AG08395 (cell line): Measurements from ENCODE around the gene PAH.

Source experiments
- DNase-seq: peaks from one replicate; pipeline ENCODE4 v3.0.0; 2012; ENCODE audit warnings: mixed read lengths, low spot score

The PAH gene

DNA sequence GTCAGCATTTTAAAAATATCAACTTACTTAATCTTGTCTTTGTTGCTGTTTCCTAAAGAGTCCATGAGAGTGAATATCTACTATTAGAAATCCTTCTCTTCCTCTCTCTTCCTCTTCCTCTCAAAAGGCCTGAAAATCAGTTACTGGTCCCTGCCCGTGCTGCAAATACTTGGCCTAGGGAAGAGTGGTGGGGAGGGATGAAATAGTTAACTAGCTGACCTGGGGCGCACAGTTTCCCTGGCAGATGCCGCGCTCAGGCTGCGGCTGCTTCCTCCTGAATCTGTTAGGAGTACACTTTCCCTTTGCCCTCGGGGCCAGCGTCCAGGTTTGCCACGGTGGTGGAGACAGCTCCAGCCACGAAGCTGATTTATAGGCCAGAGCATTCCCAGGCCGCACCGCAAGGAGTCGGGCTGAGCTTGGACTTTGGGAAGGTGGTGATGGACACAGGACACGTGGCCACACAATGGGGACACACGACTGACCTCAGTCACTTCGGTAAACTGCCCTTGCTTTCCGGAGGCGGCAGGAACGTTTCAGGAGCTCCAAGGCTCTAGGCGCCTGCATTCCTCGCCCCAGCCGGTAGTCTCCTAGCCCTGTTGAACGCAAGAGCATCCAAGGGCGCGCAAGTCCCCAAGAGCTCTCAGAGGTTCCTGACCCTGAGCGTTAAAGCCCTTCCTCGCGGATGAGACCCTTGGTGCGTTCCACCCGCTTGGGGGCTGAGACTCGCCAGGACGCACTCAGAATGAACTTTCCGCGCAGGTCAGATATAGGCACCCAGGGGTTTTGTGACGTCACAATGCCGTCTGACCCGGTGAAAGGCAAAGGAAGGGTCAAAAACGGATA lies 33.3 kb upstream of the PAH start:
- DNase-seq: no peak

DNA sequence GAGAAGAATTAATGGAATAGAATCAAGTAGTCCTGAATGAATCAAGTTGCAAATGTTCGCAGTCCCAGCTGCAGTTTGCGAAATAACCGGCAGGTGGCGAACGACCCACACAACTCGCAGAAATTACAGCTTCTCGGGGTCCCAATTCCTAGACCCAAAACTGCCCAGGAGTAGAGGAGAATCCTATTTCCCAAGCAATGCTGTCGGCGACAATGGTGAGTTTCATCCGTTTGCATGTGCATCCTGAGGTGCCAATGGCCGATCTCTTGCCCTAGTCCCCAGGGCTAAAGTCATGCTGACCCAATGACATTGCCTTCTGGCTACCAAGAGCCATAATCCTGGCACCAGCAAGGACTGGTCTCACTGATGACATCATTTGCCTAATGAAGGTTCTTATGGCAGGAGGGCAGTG lies 31.9 kb upstream of the PAH start:
- peak; percentile 54 for DNase-seq

DNA sequence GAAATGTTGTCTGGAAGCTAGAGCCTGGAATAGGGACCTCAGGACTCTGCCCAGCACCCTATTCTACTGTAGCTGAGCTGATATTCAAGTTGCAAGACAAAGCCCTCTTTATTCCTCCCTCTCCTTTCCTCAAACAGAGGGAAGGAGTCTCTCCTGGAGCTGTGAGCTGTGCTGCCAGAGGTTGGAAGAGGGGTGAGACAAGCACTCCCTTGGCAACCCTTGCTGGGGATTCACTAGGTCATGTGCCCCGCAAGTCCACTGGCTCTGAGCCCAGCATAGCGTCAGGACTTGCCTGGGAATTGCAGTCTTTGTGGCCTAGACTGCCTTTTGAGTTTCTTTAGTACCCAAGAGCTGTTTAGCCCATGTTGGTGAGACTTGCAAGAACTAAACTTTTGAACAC lies 29.0 kb upstream of the PAH start:
- no peak for DNase-seq

DNA sequence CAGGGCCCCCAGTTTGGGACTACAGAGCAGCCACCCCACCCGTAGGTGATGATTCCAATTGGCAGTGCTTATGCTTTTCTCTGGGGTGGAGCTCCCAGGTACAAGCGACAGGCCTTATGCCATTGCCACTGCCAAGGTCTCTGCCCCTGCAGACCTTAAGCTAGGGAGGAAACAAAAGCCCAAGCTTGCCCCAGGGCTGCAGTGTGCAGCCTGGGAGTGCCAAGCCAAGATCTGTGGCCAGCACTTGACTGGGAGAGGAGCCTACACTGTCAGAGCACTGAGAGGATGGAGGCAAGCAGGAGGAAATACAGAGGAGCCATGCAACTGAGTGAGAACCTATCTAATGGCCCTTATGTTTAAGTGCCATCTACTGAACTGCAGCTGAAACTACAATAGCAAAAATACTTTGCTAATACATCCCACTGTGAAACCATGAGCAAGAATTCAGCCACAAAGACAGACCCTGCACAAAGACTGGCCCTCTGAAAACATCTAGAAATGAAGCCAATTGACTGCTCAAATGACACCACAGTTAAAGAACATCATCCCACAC lies 22.7 kb upstream of the PAH start:
- DNase-seq: no peak

DNA sequence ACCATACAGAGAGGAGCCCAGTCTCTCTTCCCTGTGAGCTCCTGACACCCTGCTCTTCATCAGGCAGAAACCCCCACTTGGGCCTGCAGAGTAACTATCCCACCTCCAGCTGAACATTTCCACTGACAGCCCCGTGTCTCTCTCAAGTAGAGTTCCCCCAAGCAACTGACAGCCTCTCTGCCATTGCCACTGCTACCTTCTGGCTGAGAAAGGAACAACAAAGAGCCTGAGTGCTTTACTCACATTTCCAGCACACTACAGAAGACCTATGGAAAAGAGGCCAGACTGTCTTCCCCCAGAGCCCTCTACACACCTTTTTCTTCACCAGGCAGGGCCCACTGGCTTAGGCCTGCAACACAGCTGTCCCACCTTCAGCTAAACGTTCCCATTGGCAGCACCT lies 22.0 kb upstream of the PAH start:
- no peak for DNase-seq

DNA sequence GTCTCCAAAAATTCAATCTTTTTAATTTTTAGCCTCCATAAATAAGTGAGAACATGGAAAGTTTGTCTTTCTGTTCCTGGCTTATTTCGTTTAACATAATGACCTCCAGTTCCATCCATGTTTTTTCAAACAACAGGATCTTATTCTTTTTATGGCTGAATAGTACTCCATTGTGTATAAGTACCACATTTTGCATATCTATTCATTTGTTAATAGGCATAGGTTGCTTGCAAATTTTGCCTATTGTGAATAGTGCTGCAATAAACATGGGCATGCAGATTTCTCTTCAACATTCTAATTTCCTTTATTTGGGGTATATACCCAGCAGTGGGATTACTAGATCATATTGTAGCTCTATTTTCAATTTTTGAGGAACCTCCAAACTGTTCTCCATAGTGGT lies 16.1 kb upstream of the PAH start:
- DNase-seq: no peak

DNA sequence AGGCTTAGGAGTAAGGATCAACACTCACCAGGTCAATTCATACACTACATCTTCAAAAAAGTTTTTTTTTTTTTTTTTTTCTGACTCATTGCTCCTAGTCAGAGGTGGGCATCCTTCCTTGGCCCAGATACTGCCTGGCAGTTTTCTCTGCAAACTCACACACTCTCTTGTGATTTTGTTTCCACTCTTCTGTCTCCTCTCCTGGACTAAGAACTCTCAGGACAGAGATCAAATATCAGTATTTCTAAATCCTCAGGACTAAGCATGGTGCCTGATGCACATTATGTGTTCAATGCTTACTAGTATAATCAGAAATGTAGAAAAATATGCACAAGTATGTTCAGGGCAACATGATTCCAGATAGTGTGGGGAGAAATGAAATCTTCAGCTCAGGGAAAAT lies 10.2 kb upstream of the PAH start:
- DNase-seq: no peak

DNA sequence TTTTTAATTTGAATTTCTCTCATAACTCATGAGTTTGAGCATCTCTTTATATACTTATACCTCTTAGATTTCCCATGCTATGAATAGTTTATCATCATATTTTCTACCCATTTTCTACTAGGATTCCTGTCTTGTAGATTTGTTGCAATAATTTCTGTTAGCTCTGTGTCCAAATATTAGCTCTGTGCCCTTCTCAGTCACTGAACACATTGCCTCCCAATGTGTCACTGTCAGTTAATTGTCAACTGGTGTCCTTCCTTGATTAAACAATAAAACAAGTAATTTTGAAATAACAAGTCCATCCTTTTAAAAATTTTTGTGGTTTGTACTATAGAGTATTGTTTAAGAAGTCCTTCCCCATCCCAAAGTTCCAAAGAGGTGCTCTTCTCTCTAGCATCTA lies 4.2 kb upstream of the PAH start:
- no peak for DNase-seq

DNA sequence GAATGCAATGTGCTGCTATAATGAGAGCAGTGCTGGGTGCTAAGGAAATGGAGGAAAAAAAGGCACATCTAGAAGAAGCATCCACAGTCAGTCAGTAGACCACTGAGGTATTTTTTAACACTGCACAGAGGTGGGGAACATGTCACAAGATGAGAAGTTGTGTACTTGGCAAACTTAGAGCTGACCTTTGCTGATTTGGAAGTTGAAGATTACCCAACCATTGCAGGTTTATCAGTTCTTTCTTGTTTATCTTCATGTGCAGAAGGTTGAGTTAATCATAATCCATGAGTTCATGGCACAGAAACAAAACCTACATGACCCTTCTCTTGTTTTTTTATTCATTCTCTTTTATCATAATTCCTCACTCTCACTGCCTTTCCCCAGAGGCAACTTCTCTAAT lies 3.2 kb upstream of the PAH start:
- no peak for DNase-seq

DNA sequence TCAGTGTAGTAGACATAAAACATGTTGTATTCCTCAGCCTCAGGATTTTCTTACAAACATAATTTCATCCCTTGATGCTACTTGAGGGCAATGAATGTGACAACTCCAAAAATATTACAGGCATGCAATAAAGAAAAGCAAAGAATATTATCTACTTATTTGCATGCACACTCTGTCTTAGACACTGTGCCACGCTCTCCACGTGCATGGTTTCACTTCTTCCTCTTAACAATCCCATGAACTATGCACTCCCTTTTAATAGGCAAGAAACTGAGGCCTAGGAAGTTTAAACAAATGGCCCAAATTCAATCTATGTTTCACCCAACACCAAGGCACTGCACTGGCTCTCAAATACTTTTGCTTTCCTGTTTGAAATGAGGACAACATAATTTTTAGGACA lies 1.8 kb upstream of the PAH start:
- DNase-seq: no peak

DNA sequence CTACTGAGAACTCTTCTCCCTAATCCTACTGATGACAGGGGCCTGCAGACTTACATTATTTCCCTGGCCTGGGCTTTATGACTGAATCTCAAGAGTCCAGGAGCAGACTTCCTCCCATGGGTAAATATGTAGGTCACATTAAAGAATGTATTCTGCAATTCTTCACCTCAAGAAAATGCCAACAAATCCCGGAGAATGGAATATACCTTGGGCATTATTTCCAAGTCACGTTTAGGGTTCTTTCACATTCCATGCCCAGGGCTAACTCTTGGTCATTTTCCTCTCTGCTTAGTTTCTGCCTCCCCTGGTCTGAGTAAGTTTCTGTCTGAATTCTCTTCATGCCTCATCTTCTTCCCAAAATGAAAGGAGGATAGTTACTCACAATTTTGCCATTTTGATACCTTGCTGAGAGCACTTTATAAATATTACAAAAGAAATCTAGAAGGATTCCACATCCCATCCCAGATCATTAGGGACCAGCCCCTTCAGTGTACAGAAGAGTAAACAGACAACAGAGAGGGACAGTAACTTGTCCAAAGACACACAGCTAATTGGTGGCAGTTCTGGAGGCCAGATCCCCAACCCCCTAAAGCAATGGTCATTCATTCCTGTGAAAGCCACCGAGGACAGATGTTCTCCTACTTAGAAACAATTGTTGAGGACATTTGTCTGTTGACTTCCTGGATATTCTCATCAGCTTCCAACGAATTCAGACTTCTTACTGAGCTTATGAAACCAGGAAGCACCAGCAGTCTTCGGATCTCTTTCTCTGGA lies 605 bp downstream of the PAH start:
- DNase-seq: no peak

DNA sequence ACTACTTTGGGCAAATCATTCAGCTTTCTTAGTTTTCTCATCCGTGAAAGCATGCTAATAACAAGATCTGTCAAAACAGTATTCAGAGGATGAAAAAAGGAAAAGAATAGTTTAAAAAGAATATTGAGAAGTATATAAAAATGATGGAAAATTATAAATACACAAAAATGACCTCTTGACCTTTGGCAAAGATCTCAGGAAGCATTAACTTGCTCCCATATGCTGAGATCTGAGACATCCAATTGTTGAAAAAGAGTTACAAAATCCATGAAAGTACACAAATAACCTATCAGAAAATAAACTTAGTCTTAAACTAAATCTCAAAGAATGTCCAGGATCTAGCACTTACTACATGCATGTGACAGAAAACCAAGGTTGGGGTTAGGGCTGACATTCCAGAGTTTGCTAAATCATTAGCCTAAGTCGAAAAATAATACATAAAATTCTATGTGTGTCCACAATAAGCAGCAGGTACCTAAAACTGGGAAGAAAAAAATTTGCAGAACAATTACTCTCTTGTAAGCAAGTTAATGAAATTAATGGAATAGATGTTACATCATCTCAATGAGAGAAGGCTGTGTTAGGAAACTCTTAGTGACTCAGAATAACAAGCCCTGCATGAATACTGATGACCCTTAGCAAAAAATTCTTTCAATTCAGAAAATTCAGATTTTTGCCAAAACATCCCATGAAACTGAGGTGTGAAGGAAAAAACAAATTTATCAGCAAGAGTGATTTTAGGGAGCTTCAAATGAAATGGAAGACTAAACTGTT lies 3.4 kb downstream of the PAH start:
- no peak for DNase-seq

DNA sequence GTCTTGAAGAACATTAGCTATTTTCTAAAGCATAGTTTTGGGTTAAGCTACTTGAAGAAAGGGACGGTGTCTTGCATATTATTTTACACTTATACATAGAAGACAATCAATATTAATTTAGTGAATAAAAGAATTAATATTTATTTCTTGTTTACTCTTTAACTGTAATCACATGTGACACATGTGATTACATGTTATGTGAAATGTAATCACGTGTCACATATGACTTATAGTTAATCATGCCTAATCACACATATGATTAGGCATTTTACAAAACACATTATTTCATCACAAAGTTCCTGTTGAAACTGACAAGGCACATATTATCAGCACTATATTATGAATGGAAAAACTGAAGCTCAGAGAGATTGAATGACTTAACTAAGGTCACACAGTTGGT lies 4.8 kb downstream of the PAH start:
- no peak for DNase-seq

DNA sequence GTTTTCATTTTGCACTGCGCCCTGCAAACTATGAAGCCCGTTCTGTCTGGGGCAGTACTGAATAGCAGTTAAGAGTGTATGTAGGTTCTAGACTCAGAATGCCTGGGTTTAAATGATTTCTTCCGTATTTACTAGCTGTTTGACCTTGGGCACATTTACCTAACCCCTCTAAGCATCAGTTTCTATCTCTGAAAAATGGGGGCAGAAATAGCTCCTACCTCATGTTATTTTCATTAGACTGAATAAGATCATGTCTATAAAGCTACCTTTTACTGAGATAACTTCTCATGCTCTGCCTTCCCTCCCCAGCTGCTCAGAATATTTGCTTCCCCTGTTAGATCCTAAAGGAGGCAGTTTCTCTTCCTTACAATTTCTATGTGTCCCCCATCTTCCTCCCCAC lies 5.7 kb downstream of the PAH start:
- DNase-seq: no peak

DNA sequence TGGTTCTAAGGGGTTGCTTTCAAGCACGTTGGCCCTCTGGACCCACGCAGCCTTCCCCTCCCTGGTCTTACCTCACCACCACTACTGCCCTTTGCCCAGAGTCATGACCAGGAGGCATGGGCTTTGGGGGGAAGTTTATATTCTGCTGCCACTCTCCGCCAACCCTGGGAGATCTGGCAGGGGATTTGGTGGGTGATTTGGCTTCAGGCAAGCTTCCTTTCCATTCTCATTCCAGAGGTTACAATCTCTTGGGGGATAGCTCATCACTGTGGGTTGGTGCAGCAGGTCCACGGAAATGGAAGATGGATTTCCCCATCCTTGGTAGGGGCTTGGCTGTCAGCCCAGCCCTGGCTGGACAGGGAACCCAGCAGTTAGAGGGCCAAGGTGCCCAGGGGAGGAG lies 6.3 kb downstream of the PAH start:
- DNase-seq: no peak

DNA sequence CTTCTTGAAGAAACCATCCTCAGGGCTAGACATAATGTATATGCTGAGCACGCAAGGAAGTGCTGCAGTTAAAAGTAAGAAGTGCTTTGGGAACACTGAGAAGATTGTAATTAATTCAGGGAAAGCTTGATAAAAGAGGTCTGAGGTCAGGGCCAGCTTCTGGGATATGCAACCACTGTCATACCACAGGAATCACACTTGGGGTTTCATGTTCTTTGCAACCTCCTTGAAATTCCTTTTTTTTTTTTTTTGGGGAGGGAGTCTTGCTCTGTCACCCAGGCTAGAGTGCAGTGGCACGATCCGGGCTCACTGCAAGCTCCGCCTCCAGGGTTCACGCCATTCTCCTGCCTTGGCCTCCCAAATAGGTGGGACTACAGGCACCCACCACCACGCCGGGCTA lies 6.9 kb downstream of the PAH start:
- no peak for DNase-seq

DNA sequence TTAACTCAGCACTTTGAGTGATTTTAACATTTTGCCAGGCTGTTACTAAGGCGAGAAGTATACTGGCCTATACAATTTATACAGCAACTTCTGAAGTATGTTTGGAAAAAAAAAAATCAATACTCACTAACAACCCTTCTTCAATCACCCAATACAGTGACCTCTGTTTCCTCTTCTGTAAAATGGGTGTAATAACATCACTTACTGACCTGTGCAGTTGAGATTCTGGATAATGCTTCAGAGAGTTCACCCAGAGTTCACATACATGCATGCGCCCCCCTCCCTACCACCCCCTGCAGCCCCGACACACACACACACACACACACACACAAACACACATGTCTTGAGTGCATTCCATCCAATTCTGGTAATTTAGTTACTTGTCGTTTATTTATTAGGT lies 9.1 kb downstream of the PAH start:
- DNase-seq: no peak

DNA sequence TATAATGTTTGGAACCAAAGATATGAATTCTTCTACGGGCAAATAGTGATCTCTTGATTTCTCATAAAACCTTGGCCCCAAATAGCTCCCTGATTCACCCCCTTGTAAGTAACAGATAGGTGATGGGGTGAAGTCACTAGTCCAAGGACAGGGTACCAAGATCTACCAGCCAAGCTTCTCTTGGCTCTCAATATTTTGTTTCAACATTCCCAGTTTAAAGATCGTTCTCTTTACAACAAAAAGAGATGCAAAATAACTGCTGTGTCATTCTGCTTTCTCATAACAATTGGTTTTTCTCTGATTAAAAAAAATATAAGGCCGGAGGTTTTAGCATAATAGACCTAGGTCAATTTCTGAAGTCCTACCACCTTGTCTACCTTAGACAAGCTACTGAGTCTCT lies 11.8 kb downstream of the PAH start:
- DNase-seq: no peak

DNA sequence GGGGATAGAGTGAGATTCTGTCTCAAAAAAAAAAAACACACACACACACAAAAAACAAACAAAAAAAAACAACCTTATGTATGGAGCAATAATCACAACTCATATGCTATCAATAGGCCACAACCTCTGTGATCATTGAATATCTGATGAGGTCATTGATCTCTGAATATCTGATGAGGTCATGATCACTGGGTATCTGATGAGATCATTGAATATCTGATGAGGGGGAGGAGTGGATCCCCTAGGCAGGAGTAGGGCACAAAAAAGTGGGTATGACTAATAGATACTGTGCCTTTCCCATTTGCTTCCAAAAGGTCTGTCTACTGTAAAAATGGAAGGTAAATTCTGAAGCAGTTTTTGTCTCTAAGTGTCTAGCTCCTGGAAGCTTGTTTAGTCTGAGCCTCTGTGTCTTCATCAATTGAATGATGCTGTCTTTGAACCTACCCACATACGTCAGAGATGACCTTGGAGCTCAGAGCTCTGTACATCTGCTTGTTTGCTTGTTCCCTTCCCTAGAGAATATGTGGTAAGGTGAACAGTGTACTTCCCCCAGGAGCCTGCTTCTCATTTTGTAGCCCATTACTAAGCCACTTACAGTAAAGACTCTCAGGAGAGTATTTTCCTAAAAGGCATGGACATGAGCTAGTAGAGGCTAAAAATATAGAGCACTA lies 13.6 kb downstream of the PAH start:
- no peak for DNase-seq

DNA sequence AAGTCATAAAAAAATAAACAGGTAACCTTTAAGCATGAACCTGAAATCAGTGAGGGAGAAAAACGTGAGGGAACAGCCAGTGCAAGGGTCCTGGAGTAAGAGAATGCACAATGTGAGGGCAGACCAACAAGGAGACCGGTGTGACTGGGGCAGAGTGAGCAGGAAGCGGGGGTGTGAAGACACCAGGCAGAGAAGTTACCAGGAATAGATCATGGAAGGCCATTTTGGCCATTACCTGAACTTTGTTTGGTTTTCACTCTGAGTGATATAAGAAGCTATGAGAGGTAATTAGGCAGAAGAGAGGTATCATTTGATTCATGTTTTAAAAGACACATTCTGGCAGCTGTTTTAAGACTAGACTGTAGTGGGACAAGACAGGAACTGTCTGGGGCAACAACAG lies 15.0 kb downstream of the PAH start:
- no peak for DNase-seq

DNA sequence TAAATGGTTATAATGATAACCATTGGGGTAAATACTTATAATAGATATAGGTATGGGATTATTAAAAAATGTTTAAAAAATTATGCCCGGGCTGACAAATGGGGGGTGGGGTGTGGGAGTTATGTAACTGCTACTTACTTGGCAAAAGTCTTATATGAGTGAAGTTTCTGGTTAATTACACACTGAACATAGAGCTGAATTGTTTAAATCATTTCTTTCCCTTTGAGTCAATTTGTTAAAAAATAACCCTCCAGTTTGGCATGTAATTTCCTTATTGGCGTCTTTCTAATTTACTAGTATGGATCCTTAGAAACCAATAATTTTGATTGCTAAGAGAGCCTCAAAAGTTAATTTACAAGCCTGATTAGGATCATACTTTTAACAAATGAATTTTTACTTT lies 16.7 kb downstream of the PAH start:
- no peak for DNase-seq

DNA sequence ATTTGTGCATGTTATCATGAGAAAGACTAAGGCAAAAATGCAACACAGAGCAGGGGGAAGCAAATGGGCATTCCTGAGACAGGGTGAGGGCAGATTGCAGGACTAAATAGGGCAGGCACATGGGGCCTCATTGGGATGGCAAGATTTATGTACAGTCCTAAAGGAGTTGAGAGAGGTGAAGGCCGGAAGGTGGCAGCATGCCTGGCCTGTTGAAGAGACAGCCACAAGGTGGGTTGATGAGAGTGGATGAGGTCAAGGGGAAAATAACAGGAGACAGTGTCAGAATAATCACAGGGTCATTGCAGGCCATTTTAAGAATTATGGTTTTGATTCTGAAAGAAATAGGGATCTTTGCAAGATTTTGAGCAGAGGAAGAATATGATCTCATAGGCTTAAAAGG lies 21.0 kb downstream of the PAH start:
- DNase-seq: no peak
